Trophoblast cell (in vitro differentiated cells and primary cell): Measurements from ENCODE around the gene DSCAM.

Source experiments
- DNase-seq, 2 donors: peaks; one replicate each; pipeline ENCODE4 v3.0.0-alpha.2; 2016
- H2AFZ ChIP-seq: 2 replicates; pipeline ENCODE4 v1.6.1; 2013; ENCODE audit warnings: low read length, moderate library complexity, mild to moderate bottlenecking; ENCODE audit not compliant: insufficient read depth, poor library complexity
- H2AK5ac ChIP-seq: 2 replicates; pipeline ENCODE4 v1.6.1; 2013; ENCODE audit warnings: mild to moderate bottlenecking, low read length
- H2BK120ac ChIP-seq: 2 replicates; pipeline ENCODE4 v1.6.1; 2013; ENCODE audit warnings: low read length, mild to moderate bottlenecking, moderate library complexity; ENCODE audit not compliant: insufficient read depth, poor library complexity
- H2BK12ac ChIP-seq: 2 replicates; pipeline ENCODE4 v1.6.1; 2013; ENCODE audit warnings: mild to moderate bottlenecking, low read length, moderate library complexity
- H2BK5ac ChIP-seq: 2 replicates; pipeline ENCODE4 v1.6.1; 2013; ENCODE audit warnings: low read length, low read depth, moderate library complexity, mild to moderate bottlenecking; ENCODE audit not compliant: poor library complexity
- H3K14ac ChIP-seq: 2 replicates; pipeline ENCODE4 v1.6.1; 2013; ENCODE audit warnings: mild to moderate bottlenecking, low read length
- H3K18ac ChIP-seq: 2 replicates; pipeline ENCODE4 v1.6.1; 2013; ENCODE audit warnings: mild to moderate bottlenecking, low read length
- H3K23ac ChIP-seq: 2 replicates; pipeline ENCODE4 v1.6.1; 2013; ENCODE audit warnings: low read length
- H3K27ac ChIP-seq: 2 replicates; pipeline ENCODE4 v1.5.1; 2013; ENCODE audit warnings: low read depth, mild to moderate bottlenecking, inconsistent platforms, low read length, moderate library complexity
- H3K27me3 ChIP-seq: 2 replicates; pipeline ENCODE4 v1.6.1; 2013; ENCODE audit warnings: inconsistent platforms, mild to moderate bottlenecking, low read length, moderate library complexity; ENCODE audit not compliant: insufficient read depth
- H3K36me3 ChIP-seq, 2 experiments: 1 replicate in 1 of 2; 2 replicates in 1 of 2; pipeline ENCODE4 v1.6.1; 2013; ENCODE audit warnings: low read length in 2 of 2, mild to moderate bottlenecking in 2 of 2, moderate library complexity in 1 of 2; ENCODE audit not compliant: insufficient read depth in 2 of 2, control insufficient read depth in 1 of 2
- H3K4ac ChIP-seq: 2 replicates; pipeline ENCODE4 v1.6.1; 2013; ENCODE audit warnings: low read depth, mild to moderate bottlenecking, low read length, moderate library complexity
- H3K4me1 ChIP-seq, 2 experiments: 1 replicate in 1 of 2; 2 replicates in 1 of 2; pipeline ENCODE4 v1.6.1; 2013; ENCODE audit warnings: low read length in 2 of 2, mild to moderate bottlenecking in 2 of 2, moderate library complexity in 1 of 2; ENCODE audit not compliant: insufficient read depth in 2 of 2, control insufficient read depth in 1 of 2
- H3K4me2 ChIP-seq: 2 replicates; pipeline ENCODE4 v1.6.1; 2013; ENCODE audit warnings: inconsistent platforms, mild to moderate bottlenecking, low read length, moderate library complexity
- H3K4me3 ChIP-seq: 2 replicates; pipeline ENCODE4 v1.5.1; 2013; ENCODE audit warnings: mild to moderate bottlenecking, low read depth, low read length, inconsistent platforms
- H3K79me1 ChIP-seq: one replicate; pipeline ENCODE4 v1.6.1; 2013; ENCODE audit warnings: low read length
- H3K79me2 ChIP-seq: 2 replicates; pipeline ENCODE4 v1.6.1; 2013; ENCODE audit warnings: low read length, mild to moderate bottlenecking; ENCODE audit not compliant: control insufficient read depth, insufficient read depth, poor library complexity
- H3K9ac ChIP-seq: 2 replicates; pipeline ENCODE4 v1.6.1; 2013; ENCODE audit warnings: mild to moderate bottlenecking, low read length
- H3K9me3 ChIP-seq: 2 replicates; pipeline ENCODE4 v1.6.1; 2013; ENCODE audit warnings: low read depth, mild to moderate bottlenecking, control low read depth, inconsistent platforms, low read length; ENCODE audit not compliant: insufficient read depth
- H4K12ac ChIP-seq: 2 replicates; pipeline ENCODE4 v1.6.1; 2013; ENCODE audit warnings: low read depth, mild to moderate bottlenecking, low read length, moderate library complexity
- H4K8ac ChIP-seq: 2 replicates; pipeline ENCODE4 v1.6.1; 2013; ENCODE audit warnings: low read depth, mild to moderate bottlenecking, low read length, moderate library complexity
- H4K91ac ChIP-seq: one replicate; pipeline ENCODE4 v1.6.1; 2013; ENCODE audit warnings: low read depth, mild to moderate bottlenecking, low read length, moderate library complexity
- WGBS: extraction: QIAGEN DNeasy Blood & Tissue Kit; methylation state at CpG from one replicate; pipeline ENCODE4 v1.1.7; 2013; ENCODE audit warnings: missing lambda C conversion rate; ENCODE audit not compliant: insufficient read length, insufficient coverage; ENCODE audit errors: extremely low coverage; 5-methylcytosine and 5-hydroxymethylcytosine counted together

DSCAM gene

DNA sequence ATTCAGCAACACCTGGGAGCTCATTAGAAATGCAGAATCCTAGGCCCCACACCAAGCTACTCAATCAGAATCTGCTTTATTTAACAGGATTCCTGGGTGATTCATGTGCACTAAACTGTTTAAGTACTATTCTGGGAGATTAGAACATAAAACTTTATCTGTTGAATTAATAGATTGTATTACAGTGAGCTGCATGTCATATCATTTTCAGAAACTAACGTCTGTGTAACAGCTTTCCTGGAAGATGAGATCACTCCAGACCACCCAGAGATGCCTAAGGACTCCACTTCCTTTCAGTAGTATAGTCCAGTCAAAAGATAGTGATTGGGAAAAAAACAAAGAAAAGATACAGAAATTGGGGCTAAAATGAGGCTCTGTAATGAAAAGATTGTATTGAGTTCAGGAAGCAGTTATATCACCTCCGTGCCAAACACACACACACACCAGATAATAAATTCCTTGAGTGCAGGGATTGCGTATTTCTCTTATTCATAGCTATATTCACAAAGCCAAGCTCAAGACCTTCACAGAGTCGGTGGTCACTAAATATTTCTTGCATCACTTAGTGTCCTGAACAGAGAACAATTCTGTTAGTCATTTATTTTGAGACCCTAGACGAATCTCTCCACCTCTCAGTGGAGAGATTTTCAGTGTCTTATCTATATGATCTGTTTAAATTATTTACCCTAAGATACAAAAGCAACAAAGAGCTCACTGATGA, 178.2 kb downstream of the DSCAM start:
- Histone ChIP-seq H3K23ac (no peak overlapping the region), H3K27me3 (no peaks in the 10 kb centered on the region), H4K91ac (no peak overlapping the region), H3K14ac (no peak overlapping the region), H3K4ac (no peak overlapping the region), H2BK5ac (no peak overlapping the region), H3K27ac (no peak overlapping the region), H2BK12ac (no peak overlapping the region), H3K79me1 (no peaks in the 10 kb centered on the region), H3K9me3 (peaks cover 2% of the 10 kb centered on the region), H2AFZ (no peak overlapping the region), H3K36me3 (no peaks in the 10 kb centered on the region), H4K8ac (no peak overlapping the region), H2BK120ac (no peak overlapping the region), H3K79me2 (no peaks in the 10 kb centered on the region), H3K4me1 (peaks cover 0 to 2% of the 10 kb centered on the region in 2 experiments), H3K4me2 (no peak overlapping the region), H3K4me3 (no peak overlapping the region), H2AK5ac (no peak overlapping the region), H3K18ac (no peak overlapping the region), H4K12ac (no peak overlapping the region), H3K9ac (no peak overlapping the region)
- no CpG with 5 or more reads among the region's 5 CpGs for WGBS
- no peak for DNase-seq

GRCh38 chr21:40667967-40668366, 179.0 kb downstream of the DSCAM start:
- H2BK12ac ChIP-seq = no peak overlapping the region
- no peak overlapping the region for H3K4ac ChIP-seq
- H3K79me1 ChIP-seq = no peaks in the 10 kb centered on the region
- no peak for DNase-seq
- H3K27ac ChIP-seq = no peak overlapping the region
- peaks cover 0 to 1% of the 10 kb centered on the region in 2 experiments for H3K4me1 ChIP-seq
- H3K23ac ChIP-seq = no peak overlapping the region
- H3K27me3 ChIP-seq = no peaks in the 10 kb centered on the region
- H3K4me2 ChIP-seq = no peak overlapping the region
- H4K8ac ChIP-seq = no peak overlapping the region
- H3K79me2 ChIP-seq = no peaks in the 10 kb centered on the region
- no CpG with 5 or more reads among the region's 1 CpG for WGBS
- no peak overlapping the region for H3K4me3 ChIP-seq
- H3K36me3 ChIP-seq = no peaks in the 10 kb centered on the region
- H3K9me3 ChIP-seq = peaks cover 2% of the 10 kb centered on the region
- no peak overlapping the region for H3K18ac ChIP-seq
- H4K12ac ChIP-seq = no peak overlapping the region
- H2AK5ac ChIP-seq = no peak overlapping the region
- no peak overlapping the region for H3K9ac ChIP-seq
- no peak overlapping the region for H2BK120ac ChIP-seq
- no peak overlapping the region for H2BK5ac ChIP-seq
- H2AFZ ChIP-seq = no peak overlapping the region
- H4K91ac ChIP-seq = no peak overlapping the region
- H3K14ac ChIP-seq = no peak overlapping the region

DNA sequence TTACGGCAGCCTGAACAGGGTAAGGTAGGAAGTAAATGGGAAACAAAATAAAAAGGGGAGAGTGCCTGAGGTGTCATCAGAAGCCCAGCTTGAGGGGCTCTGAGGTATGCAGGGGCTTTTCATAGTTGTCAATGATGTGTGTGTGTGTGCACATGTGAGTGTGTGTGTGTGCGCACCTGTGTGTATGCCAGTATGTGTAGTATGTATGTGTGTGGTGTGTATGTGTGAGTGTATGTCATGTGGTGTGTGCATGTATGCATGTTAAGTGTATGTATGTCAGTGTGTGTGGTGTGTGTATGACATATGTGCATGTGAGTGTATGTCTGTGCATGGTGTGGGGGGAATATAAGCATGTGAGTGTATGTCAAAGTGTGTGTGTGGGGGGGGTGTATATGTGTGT, 184.1 kb downstream of the DSCAM start:
- Histone ChIP-seq H3K18ac (no peak overlapping the region), H3K79me2 (no peaks in the 10 kb centered on the region), H3K14ac (no peak overlapping the region), H2BK120ac (no peak overlapping the region), H3K23ac (no peak overlapping the region), H3K4ac (no peak overlapping the region), H3K4me2 (no peak overlapping the region), H3K9ac (no peak overlapping the region), H3K79me1 (no peaks in the 10 kb centered on the region), H2AFZ (no peak overlapping the region), H3K4me3 (no peak overlapping the region), H2AK5ac (no peak overlapping the region), H3K27me3 (no peaks in the 10 kb centered on the region), H4K12ac (no peak overlapping the region), H3K27ac (no peak overlapping the region), H3K36me3 (no peaks in the 10 kb centered on the region), H4K91ac (no peak overlapping the region), H2BK5ac (no peak overlapping the region), H2BK12ac (no peak overlapping the region), H4K8ac (no peak overlapping the region), H3K4me1 (peaks cover 0 to 4% of the 10 kb centered on the region in 2 experiments), H3K9me3 (peaks cover 2% of the 10 kb centered on the region)
- no CpG with 5 or more reads among the region's 2 CpGs for WGBS
- DNase-seq = no peak

- Histone ChIP-seq H3K27me3 (no peaks in the 10 kb centered on the region), H3K9me3 (no peaks in the 10 kb centered on the region), H2BK5ac (no peak overlapping the region), H2AK5ac (no peak overlapping the region), H3K4me3 (no peak overlapping the region), H3K23ac (no peak overlapping the region), H4K8ac (no peak overlapping the region), H4K12ac (no peak overlapping the region), H3K9ac (no peak overlapping the region), H3K79me1 (no peaks in the 10 kb centered on the region), H3K14ac (no peak overlapping the region), H2BK120ac (no peak overlapping the region), H3K36me3 (no peaks in the 10 kb centered on the region), H4K91ac (no peak overlapping the region), H2BK12ac (no peak overlapping the region), H3K4me1 (peaks cover 0 to 4% of the 10 kb centered on the region in 2 experiments), H2AFZ (no peak overlapping the region), H3K4me2 (no peak overlapping the region), H3K79me2 (no peaks in the 10 kb centered on the region), H3K4ac (no peak overlapping the region), H3K27ac (no peak overlapping the region), H3K18ac (no peak overlapping the region)
- WGBS = no CpG with 5 or more reads among the region's 3 CpGs
- peak; percentile 72 to 97 for DNase-seq
These were observed 186.5 kb downstream of the DSCAM start for GRCh38 chr21:40660461-40660860.
